Trophoblast cell (in vitro differentiated cells and primary cell): ENCODE results near the gene CEP131.

Experiments
- DNase-seq, 2 donors: peaks; one replicate each; pipeline ENCODE4 v3.0.0-alpha.2; 2016
- H2AFZ ChIP-seq: 2 replicates; pipeline ENCODE4 v1.6.1; 2013; ENCODE audit warnings: low read length, moderate library complexity, mild to moderate bottlenecking; ENCODE audit not compliant: insufficient read depth, poor library complexity
- H2AK5ac ChIP-seq: 2 replicates; pipeline ENCODE4 v1.6.1; 2013; ENCODE audit warnings: mild to moderate bottlenecking, low read length
- H2BK120ac ChIP-seq: 2 replicates; pipeline ENCODE4 v1.6.1; 2013; ENCODE audit warnings: low read length, mild to moderate bottlenecking, moderate library complexity; ENCODE audit not compliant: insufficient read depth, poor library complexity
- H2BK12ac ChIP-seq: 2 replicates; pipeline ENCODE4 v1.6.1; 2013; ENCODE audit warnings: mild to moderate bottlenecking, low read length, moderate library complexity
- H2BK5ac ChIP-seq: 2 replicates; pipeline ENCODE4 v1.6.1; 2013; ENCODE audit warnings: low read length, low read depth, moderate library complexity, mild to moderate bottlenecking; ENCODE audit not compliant: poor library complexity
- H3K14ac ChIP-seq: 2 replicates; pipeline ENCODE4 v1.6.1; 2013; ENCODE audit warnings: mild to moderate bottlenecking, low read length
- H3K18ac ChIP-seq: 2 replicates; pipeline ENCODE4 v1.6.1; 2013; ENCODE audit warnings: mild to moderate bottlenecking, low read length
- H3K23ac ChIP-seq: 2 replicates; pipeline ENCODE4 v1.6.1; 2013; ENCODE audit warnings: low read length
- H3K27ac ChIP-seq: 2 replicates; pipeline ENCODE4 v1.5.1; 2013; ENCODE audit warnings: low read depth, mild to moderate bottlenecking, inconsistent platforms, low read length, moderate library complexity
- H3K27me3 ChIP-seq: 2 replicates; pipeline ENCODE4 v1.6.1; 2013; ENCODE audit warnings: inconsistent platforms, mild to moderate bottlenecking, low read length, moderate library complexity; ENCODE audit not compliant: insufficient read depth
- H3K36me3 ChIP-seq, 2 experiments: 1 replicate in 1 of 2; 2 replicates in 1 of 2; pipeline ENCODE4 v1.6.1; 2013; ENCODE audit warnings: low read length in 2 of 2, mild to moderate bottlenecking in 2 of 2, moderate library complexity in 1 of 2; ENCODE audit not compliant: insufficient read depth in 2 of 2, control insufficient read depth in 1 of 2
- H3K4ac ChIP-seq: 2 replicates; pipeline ENCODE4 v1.6.1; 2013; ENCODE audit warnings: low read depth, mild to moderate bottlenecking, low read length, moderate library complexity
- H3K4me1 ChIP-seq, 2 experiments: 1 replicate in 1 of 2; 2 replicates in 1 of 2; pipeline ENCODE4 v1.6.1; 2013; ENCODE audit warnings: low read length in 2 of 2, mild to moderate bottlenecking in 2 of 2, moderate library complexity in 1 of 2; ENCODE audit not compliant: insufficient read depth in 2 of 2, control insufficient read depth in 1 of 2
- H3K4me2 ChIP-seq: 2 replicates; pipeline ENCODE4 v1.6.1; 2013; ENCODE audit warnings: inconsistent platforms, mild to moderate bottlenecking, low read length, moderate library complexity
- H3K4me3 ChIP-seq: 2 replicates; pipeline ENCODE4 v1.5.1; 2013; ENCODE audit warnings: mild to moderate bottlenecking, low read depth, low read length, inconsistent platforms
- H3K79me1 ChIP-seq: one replicate; pipeline ENCODE4 v1.6.1; 2013; ENCODE audit warnings: low read length
- H3K79me2 ChIP-seq: 2 replicates; pipeline ENCODE4 v1.6.1; 2013; ENCODE audit warnings: low read length, mild to moderate bottlenecking; ENCODE audit not compliant: control insufficient read depth, insufficient read depth, poor library complexity
- H3K9ac ChIP-seq: 2 replicates; pipeline ENCODE4 v1.6.1; 2013; ENCODE audit warnings: mild to moderate bottlenecking, low read length
- H3K9me3 ChIP-seq: 2 replicates; pipeline ENCODE4 v1.6.1; 2013; ENCODE audit warnings: low read depth, mild to moderate bottlenecking, control low read depth, inconsistent platforms, low read length; ENCODE audit not compliant: insufficient read depth
- H4K12ac ChIP-seq: 2 replicates; pipeline ENCODE4 v1.6.1; 2013; ENCODE audit warnings: low read depth, mild to moderate bottlenecking, low read length, moderate library complexity
- H4K8ac ChIP-seq: 2 replicates; pipeline ENCODE4 v1.6.1; 2013; ENCODE audit warnings: low read depth, mild to moderate bottlenecking, low read length, moderate library complexity
- H4K91ac ChIP-seq: one replicate; pipeline ENCODE4 v1.6.1; 2013; ENCODE audit warnings: low read depth, mild to moderate bottlenecking, low read length, moderate library complexity
- WGBS: extraction: QIAGEN DNeasy Blood & Tissue Kit; methylation state at CpG from one replicate; pipeline ENCODE4 v1.1.7; 2013; ENCODE audit warnings: missing lambda C conversion rate; ENCODE audit not compliant: insufficient read length, insufficient coverage; ENCODE audit errors: extremely low coverage; 5-methylcytosine and 5-hydroxymethylcytosine counted together

CEP131 gene

GRCh38 chr17:81261096-81261495 lies 38.3 kb upstream of the CEP131 start:
- no CpG with 5 or more reads among the region's 18 CpGs for WGBS
- no peak overlapping the region for H2BK12ac ChIP-seq
- H2AFZ ChIP-seq = no peak overlapping the region

DNA sequence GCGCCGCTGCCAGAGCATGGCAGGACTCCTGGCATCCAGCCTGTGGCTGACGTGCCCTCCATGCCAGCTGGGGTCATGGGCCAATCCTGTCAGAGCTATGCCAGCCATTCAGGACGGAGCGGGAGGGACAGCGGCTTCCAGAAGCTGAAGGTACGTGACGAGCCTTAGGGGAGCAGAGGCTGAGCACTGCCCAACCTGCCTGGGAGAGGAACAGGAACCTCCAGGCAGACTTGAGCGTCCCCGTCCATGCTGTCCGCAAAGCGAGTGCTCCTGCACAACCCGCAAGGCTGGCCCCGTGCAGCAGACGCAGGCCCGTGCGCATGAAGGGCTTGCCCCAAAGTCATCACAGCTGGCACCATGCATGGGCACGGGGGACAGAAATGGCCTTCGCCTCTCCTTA lies 37.9 kb upstream of the CEP131 start:
- Histone ChIP-seq H3K4me2 (no peak overlapping the region), H3K4me3 (no peak overlapping the region), H3K9me3 (no peaks in the 10 kb centered on the region), H2BK120ac (no peak overlapping the region), H2BK5ac (no peak overlapping the region), H3K18ac (no peak overlapping the region), H4K91ac (no peak overlapping the region), H3K79me2 (no peaks in the 10 kb centered on the region), H4K12ac (no peak overlapping the region), H3K36me3 (peaks cover 70 to 84% of the 10 kb centered on the region in 2 experiments), H2AK5ac (no peak overlapping the region), H3K4me1 (no peaks in the 10 kb centered on the region), H2BK12ac (no peak overlapping the region), H3K9ac (no peak overlapping the region), H3K4ac (no peak overlapping the region), H2AFZ (no peak overlapping the region), H3K23ac (no peak overlapping the region), H3K14ac (no peak overlapping the region), H3K27ac (no peak overlapping the region), H3K79me1 (no peaks in the 10 kb centered on the region), H4K8ac (no peak overlapping the region), H3K27me3 (no peaks in the 10 kb centered on the region)
- DNase-seq = no peak
- WGBS = no CpG with 5 or more reads among the region's 19 CpGs

More at GRCh38 chr17:81261096-81261495, 38.3 kb upstream of the CEP131 start:
- Histone ChIP-seq H2BK120ac (no peak overlapping the region), H4K91ac (no peak overlapping the region), H3K79me2 (no peaks in the 10 kb centered on the region), H3K4me1 (no peaks in the 10 kb centered on the region), H3K27ac (no peak overlapping the region), H3K18ac (no peak overlapping the region), H3K4me3 (no peak overlapping the region), H3K36me3 (peaks cover 74 to 88% of the 10 kb centered on the region in 2 experiments), H3K23ac (no peak overlapping the region), H3K14ac (no peak overlapping the region), H2BK5ac (no peak overlapping the region), H3K4ac (no peak overlapping the region), H4K12ac (no peak overlapping the region), H2AK5ac (no peak overlapping the region), H4K8ac (no peak overlapping the region), H3K9ac (no peak overlapping the region), H3K27me3 (no peaks in the 10 kb centered on the region), H3K9me3 (no peaks in the 10 kb centered on the region), H3K79me1 (no peaks in the 10 kb centered on the region), H3K4me2 (no peak overlapping the region)
- DNase-seq = no peak

DNA sequence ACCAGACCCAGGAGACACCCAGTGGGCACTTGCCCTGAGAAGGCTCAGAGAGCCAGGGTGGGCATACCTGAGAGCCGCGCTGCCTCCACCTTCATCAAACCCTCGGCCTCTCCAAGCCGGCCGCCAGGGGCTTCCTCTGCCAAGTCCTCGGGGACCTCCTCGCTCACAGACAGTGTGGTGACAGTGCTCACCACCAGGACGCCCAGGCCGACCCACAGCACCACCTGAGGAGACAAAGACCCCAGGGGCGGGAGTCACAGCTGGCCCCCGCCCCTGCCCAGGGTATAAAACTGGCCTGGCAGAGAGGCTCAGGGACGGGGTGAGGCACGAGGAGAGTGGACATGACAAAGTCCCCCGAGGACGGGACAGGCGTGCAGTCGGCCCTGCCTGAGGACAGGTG lies 37.4 kb upstream of the CEP131 start:
- Histone ChIP-seq H2BK120ac (no peak overlapping the region), H3K18ac (no peak overlapping the region), H4K91ac (no peak overlapping the region), H3K4ac (no peak overlapping the region), H3K23ac (no peak overlapping the region), H4K12ac (no peak overlapping the region), H3K4me2 (no peak overlapping the region), H3K4me3 (no peak overlapping the region), H4K8ac (no peak overlapping the region), H3K9me3 (no peaks in the 10 kb centered on the region), H2AK5ac (no peak overlapping the region), H2BK12ac (no peak overlapping the region), H3K27ac (no peak overlapping the region), H3K79me2 (no peaks in the 10 kb centered on the region), H3K9ac (no peak overlapping the region), H3K4me1 (no peaks in the 10 kb centered on the region), H2BK5ac (no peak overlapping the region), H3K27me3 (no peaks in the 10 kb centered on the region), H3K36me3 (peaks cover 66 to 80% of the 10 kb centered on the region in 2 experiments), H2AFZ (no peak overlapping the region), H3K79me1 (no peaks in the 10 kb centered on the region), H3K14ac (no peak overlapping the region)
- DNase-seq = no peak
- no CpG with 5 or more reads among the region's 17 CpGs for WGBS

GRCh38 chr17:81259058-81259605 lies 36.4 kb upstream of the CEP131 start:
- no peak overlapping the region for H3K4ac ChIP-seq
- H2BK12ac ChIP-seq = no peak overlapping the region
- no peaks in the 10 kb centered on the region for H3K79me1 ChIP-seq
- no peak overlapping the region for H3K27ac ChIP-seq
- no peak overlapping the region for H3K9ac ChIP-seq
- H3K23ac ChIP-seq = no peak overlapping the region
- WGBS = no CpG with 5 or more reads among the region's 23 CpGs
- no peak overlapping the region for H2BK5ac ChIP-seq
- H4K8ac ChIP-seq = no peak overlapping the region
- H3K4me3 ChIP-seq = no peak overlapping the region
- no peak overlapping the region for H3K14ac ChIP-seq
- H3K9me3 ChIP-seq = no peaks in the 10 kb centered on the region
- H2AK5ac ChIP-seq = no peak overlapping the region
- no peaks in the 10 kb centered on the region for H3K4me1 ChIP-seq
- H4K91ac ChIP-seq = no peak overlapping the region
- no peak overlapping the region for H2AFZ ChIP-seq
- no peak overlapping the region for H3K4me2 ChIP-seq
- H3K27me3 ChIP-seq = no peaks in the 10 kb centered on the region
- no peak overlapping the region for H3K18ac ChIP-seq
- H4K12ac ChIP-seq = no peak overlapping the region
- no peak overlapping the region for H2BK120ac ChIP-seq
- H3K79me2 ChIP-seq = no peaks in the 10 kb centered on the region
- H3K36me3 ChIP-seq = peaks cover 58 to 75% of the 10 kb centered on the region in 2 experiments
- no peak for DNase-seq
